GM08714 (cell line): ENCODE results near the gene CCNJL.

ENCODE experiments used
- H3K4me3 ChIP-seq: fragments of 200-500 bp; sonication (Bioruptor generic); 2 replicates; pipeline ENCODE4 v1.5.1; 2014; ENCODE audit warnings: mild to moderate bottlenecking, low read length, inconsistent platforms
- ZNF274 ChIP-seq: IDR thresholded peaks from 2 replicates; pipeline ENCODE4 v1.6.1; 2012; ENCODE audit warnings: mild to moderate bottlenecking, low read depth, low read length

The CCNJL gene

GRCh38 chr5:160312960-160313727 is 780 bp upstream of the CCNJL start:
- H3K4me3 ChIP-seq, result peak overlapping the region; percentile 45
- no peak for TF ChIP-seq ZNF274

DNA sequence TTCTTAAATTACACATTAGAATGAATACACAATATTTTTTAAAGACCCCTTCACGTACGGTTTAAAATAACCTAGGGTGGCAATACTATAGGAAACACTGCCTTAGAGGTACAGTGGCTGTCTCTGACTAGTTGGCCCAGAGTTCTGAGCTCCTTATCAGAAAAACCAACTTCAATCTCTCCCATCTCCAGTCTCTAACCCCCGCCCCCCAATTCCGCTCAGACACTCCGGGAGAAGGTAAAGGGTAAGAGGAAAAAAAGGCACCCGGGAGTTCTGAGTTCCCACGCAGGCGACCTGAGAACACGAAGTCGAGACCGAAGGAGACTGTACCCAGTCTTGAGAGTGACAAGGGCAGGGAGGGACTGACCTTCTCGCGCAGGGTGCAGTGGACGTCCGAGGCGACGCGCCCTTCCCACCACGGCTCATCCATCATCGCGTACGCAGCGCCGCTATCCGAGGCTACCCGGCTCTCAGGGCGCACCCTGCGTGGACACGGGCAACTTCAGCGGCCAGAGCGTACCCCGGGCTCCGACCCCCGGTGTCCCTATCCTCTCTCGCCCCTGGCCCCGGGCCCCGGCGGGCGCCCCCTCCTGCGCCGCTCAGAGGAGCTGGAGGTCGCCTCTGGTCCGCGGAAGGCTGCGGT is 752 bp downstream of the CCNJL start:
- no peak for TF ChIP-seq ZNF274
- H3K4me3 ChIP-seq, result peak overlapping the region; percentile 45; the same call in 1 of the 2 replicates

DNA sequence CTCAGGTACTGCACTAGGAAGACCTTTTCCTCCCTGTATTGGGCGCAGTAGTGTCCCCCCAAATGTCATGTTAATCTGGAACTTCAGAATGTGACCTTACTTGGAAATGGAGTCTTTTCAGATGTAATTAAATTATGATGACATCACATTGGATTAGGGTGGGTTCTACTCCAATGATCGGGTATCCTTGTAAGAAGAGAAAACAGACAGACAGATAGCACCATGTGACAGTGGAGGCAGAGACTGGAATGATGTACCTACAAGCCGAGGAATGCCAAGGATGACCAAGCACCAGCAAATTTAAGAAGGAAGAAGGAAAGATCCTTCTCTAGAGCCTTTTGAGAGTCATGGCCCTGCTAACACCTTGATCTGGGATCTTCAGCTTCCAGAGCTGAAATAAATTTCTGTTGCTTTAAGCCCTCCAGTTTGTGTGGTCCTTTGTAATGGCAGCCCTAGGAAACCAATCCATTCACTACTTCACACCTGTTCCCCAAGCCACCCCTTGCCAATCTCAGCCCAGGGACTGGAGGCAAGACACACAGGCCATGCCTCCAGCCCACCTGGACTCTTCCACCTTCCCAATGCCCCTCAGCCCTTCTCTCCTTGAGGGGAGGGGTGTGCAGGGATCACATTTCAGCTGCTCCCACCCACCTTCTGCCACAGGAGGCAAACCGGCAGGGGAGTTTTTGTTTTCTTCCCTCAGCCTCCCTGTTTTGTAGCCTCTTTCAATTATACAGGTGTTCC is 1.6 kb downstream of the CCNJL start:
- no peak for TF ChIP-seq ZNF274
- no peak overlapping the region for H3K4me3 ChIP-seq

- TF ChIP-seq ZNF274, result no peak
- H3K4me3 ChIP-seq, result no peak overlapping the region
Measured at GRCh38 chr5:160310140-160310539, 2.2 kb downstream of the CCNJL start.

DNA sequence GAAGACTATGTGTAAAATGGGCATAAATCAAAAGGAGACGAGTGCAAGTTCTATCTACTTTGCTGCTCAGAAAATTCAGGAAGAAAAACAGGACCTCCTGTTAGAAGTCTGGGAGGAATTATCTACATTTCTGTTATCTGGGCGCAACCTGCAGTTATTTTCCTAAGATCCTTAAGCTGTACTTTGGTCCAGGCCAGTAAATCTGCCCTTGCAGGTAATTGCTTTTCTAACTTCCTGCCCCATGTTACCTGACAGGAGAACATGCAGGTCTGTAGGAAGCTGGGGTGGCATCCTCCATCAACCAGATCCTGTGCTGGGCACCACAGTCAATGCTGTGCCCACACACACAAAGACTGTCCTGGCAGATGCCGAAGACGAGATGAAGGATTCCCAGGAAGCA is 5.7 kb downstream of the CCNJL start:
- no peak for TF ChIP-seq ZNF274
- no peak overlapping the region for H3K4me3 ChIP-seq

DNA sequence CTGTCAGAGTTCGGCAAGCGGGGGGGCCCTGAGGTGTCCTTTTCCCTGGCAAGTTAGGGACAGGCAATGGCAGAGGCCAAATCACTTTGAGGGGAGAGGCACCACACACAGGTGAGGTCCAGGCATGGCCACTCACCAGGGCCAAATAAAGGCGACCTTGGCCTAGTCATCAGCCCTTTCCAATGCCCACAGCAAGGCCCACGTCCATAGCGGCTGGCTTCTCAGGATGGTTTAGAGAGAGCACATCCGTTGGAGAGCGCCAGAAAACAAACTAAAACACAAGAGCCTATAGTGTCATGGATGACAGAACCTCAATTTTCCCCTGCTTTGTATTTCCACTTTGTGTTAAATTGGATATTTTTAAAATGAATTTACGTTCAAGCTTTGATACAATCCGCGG is 7.0 kb downstream of the CCNJL start:
- no peak overlapping the region for H3K4me3 ChIP-seq
- no peak for TF ChIP-seq ZNF274

- H3K4me3 ChIP-seq, result no peak overlapping the region
- no peak for TF ChIP-seq ZNF274
Measured at GRCh38 chr5:160303690-160304089, 8.7 kb downstream of the CCNJL start.

- H3K4me3 ChIP-seq, result no peak overlapping the region
- TF ChIP-seq ZNF274, result no peak
Measured at GRCh38 chr5:160298189-160298588, 14.2 kb downstream of the CCNJL start.

DNA sequence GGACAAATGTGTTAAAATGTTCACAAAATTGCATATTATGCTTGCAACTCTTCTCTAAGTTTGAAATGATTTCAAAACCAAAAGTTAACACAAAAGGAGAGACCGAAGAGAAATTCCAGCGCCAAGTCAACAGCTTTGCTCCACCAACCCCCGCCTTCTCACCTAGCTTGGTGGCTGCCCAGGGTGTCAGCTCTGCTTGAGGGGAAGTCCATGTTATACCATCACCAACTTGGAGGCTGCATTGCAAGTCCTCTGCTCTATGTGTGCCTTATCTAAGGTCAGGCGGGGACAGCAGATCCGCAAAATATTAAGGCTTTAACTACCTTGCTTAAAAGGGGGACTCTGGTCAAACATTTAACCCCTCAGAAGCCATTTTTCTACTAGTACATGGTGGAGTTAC is 14.6 kb downstream of the CCNJL start:
- no peak for TF ChIP-seq ZNF274
- no peak overlapping the region for H3K4me3 ChIP-seq

- no peak for TF ChIP-seq ZNF274
- H3K4me3 ChIP-seq, result no peak overlapping the region
Measured at GRCh38 chr5:160297004-160297403, 15.4 kb downstream of the CCNJL start.

DNA sequence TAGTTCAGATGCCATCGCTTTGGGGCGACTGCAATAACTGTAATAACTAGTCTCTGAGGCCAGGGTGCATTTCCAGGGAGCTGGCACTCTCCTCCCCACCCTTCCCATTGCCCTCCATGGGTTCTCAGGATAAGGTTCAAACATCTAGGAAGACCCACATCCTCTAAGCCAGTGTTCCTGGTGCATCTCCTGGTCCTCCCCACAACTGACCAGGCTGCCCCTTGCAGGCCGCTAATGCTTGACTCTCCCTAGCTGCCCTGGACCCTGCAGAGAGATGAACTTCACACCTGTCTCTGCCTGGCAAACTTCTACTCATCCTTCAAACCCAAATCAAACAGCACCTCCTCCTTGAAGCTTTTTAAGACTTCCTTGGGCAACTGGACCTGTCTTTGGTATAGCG is 15.9 kb downstream of the CCNJL start:
- TF ChIP-seq ZNF274, result no peak
- H3K4me3 ChIP-seq, result no peak overlapping the region

DNA sequence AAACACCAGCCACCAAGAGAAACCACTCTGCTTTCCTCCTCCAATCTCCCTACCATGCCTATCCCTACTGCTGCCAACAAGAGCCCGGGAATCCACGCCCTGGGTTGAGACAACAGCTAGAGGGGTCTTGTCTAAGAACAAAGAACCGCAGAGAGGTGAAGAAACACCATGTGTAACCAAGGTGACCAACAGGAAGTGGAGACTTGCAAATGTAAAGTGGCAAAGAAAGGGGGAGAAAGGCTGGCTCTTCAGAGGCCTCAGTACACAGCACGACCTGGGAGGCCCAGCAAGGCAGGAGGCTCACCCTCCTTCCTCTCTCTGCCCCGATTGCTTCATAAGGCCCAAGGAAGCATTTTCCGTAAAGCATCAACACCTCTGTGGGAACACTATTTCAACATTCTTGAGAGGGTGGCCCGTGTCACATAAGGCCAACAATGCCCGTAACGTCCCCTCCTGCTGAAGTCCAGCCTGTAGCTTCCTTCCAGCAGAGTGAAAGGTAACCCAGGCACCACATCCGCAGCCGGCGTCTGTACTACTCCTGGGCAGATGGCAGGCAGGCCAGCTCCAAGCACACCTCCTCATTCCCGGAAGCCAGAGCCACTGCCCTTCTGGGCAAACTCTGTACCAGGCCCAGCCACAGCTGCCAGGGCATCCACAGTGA is 18.3 kb downstream of the CCNJL start:
- no peak for TF ChIP-seq ZNF274
- H3K4me3 ChIP-seq, result no peak overlapping the region

GRCh38 chr5:160293386-160293785 is 19.0 kb downstream of the CCNJL start:
- TF ChIP-seq ZNF274, result no peak
- H3K4me3 ChIP-seq, result no peak overlapping the region

DNA sequence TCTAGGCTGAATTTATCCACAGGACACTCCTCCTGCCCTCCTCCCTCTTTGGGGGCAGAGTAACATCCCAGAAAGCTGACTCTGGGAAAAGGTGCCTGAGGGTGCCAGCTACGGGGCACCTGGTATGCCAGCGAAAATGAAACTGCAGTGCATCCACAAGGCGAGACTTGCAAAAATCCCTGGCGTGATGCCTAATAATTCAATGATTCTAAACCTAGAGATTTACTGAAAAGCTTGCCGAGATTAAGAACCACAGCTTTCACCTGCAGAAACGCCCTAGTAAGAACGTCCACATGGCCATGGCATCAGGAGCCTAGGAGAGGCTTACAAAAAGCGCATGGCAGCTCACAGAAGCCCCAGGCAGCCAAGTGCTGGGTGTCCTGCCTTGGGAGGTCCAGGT is 20.9 kb downstream of the CCNJL start:
- TF ChIP-seq ZNF274, result no peak
- no peak overlapping the region for H3K4me3 ChIP-seq
